ENCODE results near the gene IER5L. TPM values are rescaled to one million over a fixed set of nuclear protein-coding genes. Genes with fewer than 3 reads are reported as not detected.

Gene IER5L
- polyA plus RNA-seq, 1 of the 3 experiments (the other 2 are of a cell fraction), result 16.2 TPM

- ChIA-PET POLR2A (no interaction called here), CTCF (interaction anchor here (1.1 kb wide), 1 partner anchor 69 kb away, joined by 3 read pairs; no protein-coding TSS in a partner anchor)
- H3K9ac ChIP-seq, result no peak overlapping the region
- H2AFZ ChIP-seq (ENCODE audit: low read depth), result no peak overlapping the region
- no peaks in the 10 kb centered on the region for H3K36me3 ChIP-seq (replicated peaks in 1 of 2; ENCODE audit: control insufficient read depth in 1 of 2, insufficient read depth in 2 of 2, low read length in 1 of 2)
- H3K4me3 ChIP-seq (ENCODE audit: low read depth in 2 of 2, low read length in 1 of 2), result no peak overlapping the region
- H3K79me2 ChIP-seq (ENCODE audit: insufficient read depth), result no peaks in the 10 kb centered on the region
- H3K27ac ChIP-seq (ENCODE audit: low read depth in 2 of 2, low read length in 1 of 2), result no peak overlapping the region
- H3F3A ChIP-seq (replicated peaks; ENCODE audit: insufficient read depth), result no peaks in the 10 kb centered on the region
- H3K9me3 ChIP-seq, result no peaks in the 10 kb centered on the region
- DNase-seq, result no peak
- H3K4me1 ChIP-seq (ENCODE audit: control insufficient read depth in 1 of 2, insufficient read depth in 2 of 2, low read depth in 1 of 2, low read length in 1 of 2), result peaks cover 0 to 9% of the 10 kb centered on the region in 2 experiments; a peak in 1 of 4 replicates
- H4K20me1 ChIP-seq (ENCODE audit: insufficient read depth), result no peaks in the 10 kb centered on the region
- WGBS (ENCODE audit: low lambda C conversion rate), result 91% methylated on average over 17 of the region's 17 CpGs
- no peak overlapping the region for H3K4me2 ChIP-seq
- H3K9me2 ChIP-seq, result no peaks in the 10 kb centered on the region
- no peaks in the 10 kb centered on the region for H3K27me3 ChIP-seq (ENCODE audit: insufficient read depth)
- no peak for TF ChIP-seq CTCF (IDR thresholded peaks at IDR 0.05)
- TF ChIP-seq FOSL2 (IDR thresholded peaks at IDR 0.05; ENCODE audit: borderline replicate concordance, low read depth), result no peak
- TF ChIP-seq SMC3 (IDR thresholded peaks at IDR 0.05; ENCODE audit: low read depth, low read length), result no peak
Observed at GRCh38 chr9:129208207-129209032, 30.4 kb upstream of the IER5L start.

- Histone ChIP-seq H3K4me3 (ENCODE audit: low read depth in 2 of 2, low read length in 1 of 2) (no peak overlapping the region), H3F3A (replicated peaks; ENCODE audit: insufficient read depth) (no peaks in the 10 kb centered on the region), H3K79me2 (ENCODE audit: insufficient read depth) (no peaks in the 10 kb centered on the region), H3K36me3 (replicated peaks in 1 of 2; ENCODE audit: control insufficient read depth in 1 of 2, insufficient read depth in 2 of 2, low read length in 1 of 2) (no peaks in the 10 kb centered on the region), H4K20me1 (ENCODE audit: insufficient read depth) (no peaks in the 10 kb centered on the region), H3K4me2 (no peak overlapping the region), H3K9me3 (no peaks in the 10 kb centered on the region), H2AFZ (ENCODE audit: low read depth) (no peak overlapping the region), H3K4me1 (ENCODE audit: control insufficient read depth in 1 of 2, insufficient read depth in 2 of 2, low read depth in 1 of 2, low read length in 1 of 2) (peaks cover 0 to 11% of the 10 kb centered on the region in 2 experiments; a peak in 1 of 4 replicates), H3K27me3 (ENCODE audit: insufficient read depth) (no peaks in the 10 kb centered on the region), H3K9ac (no peak overlapping the region), H3K9me2 (no peaks in the 10 kb centered on the region), H3K27ac (ENCODE audit: low read depth in 2 of 2, low read length in 1 of 2) (no peak overlapping the region)
- DNase-seq, result no peak
- 87% methylated on average over 7 of the region's 7 CpGs for WGBS (ENCODE audit: low lambda C conversion rate)
- TF ChIP-seq POLR2AphosphoS5 (IDR thresholded peaks at IDR 0.05; ENCODE audit: low read depth, low read length), result no peak
- no peak for TF ChIP-seq RCOR1 (IDR thresholded peaks at IDR 0.05; ENCODE audit: low read length)
- TF ChIP-seq ELF1 (IDR thresholded peaks at IDR 0.05), result no peak
- no peak for TF ChIP-seq SIN3A (IDR thresholded peaks at IDR 0.05; ENCODE audit: borderline replicate concordance, low read depth, low read length)
- TF ChIP-seq CTCF (IDR thresholded peaks at IDR 0.05), result no peak
- no peak for TF ChIP-seq JUND (IDR thresholded peaks at IDR 0.05)
- no peak for TF ChIP-seq TAF1 (IDR thresholded peaks at IDR 0.05; ENCODE audit: borderline replicate concordance, low read depth, low read length)
- ChIA-PET CTCF (no interaction called here), POLR2A (no interaction called here)
Observed at GRCh38 chr9:129206905-129207304, 28.8 kb upstream of the IER5L start.

Measured in SK-N-SH (cell line).